Measurements from ENCODE around the gene REXO1. TPM values are rescaled to one million over a fixed set of nuclear protein-coding genes. Genes with fewer than 3 reads are reported as not detected.

Gene REXO1
- total RNA-seq, 1 experiment from 2014 or later: 56.8 TPM

GRCh38 chr19:1852581-1853128 is 4.4 kb upstream of the REXO1 start:
- H3K4me1 ChIP-seq (ENCODE audit: insufficient read depth, low read length): peaks cover 5% of the 10 kb centered on the region; the same call in 1 of the 2 replicates
- no peak overlapping the region for H3K4me2 ChIP-seq (ENCODE audit: insufficient read depth, insufficient read length, low read length)
- Mint-ChIP-seq H3K9me3 (no peaks in the 10 kb centered on the region), H3K4me3 (no peak overlapping the region), H3K27me3 (ENCODE audit: low read depth) (no peaks in the 10 kb centered on the region), H3K4me1 (peaks cover 15 to 41% of the 10 kb centered on the region in 2 experiments), H3K36me3 (ENCODE audit: insufficient read depth in 1 of 3, low read depth in 3 of 3) (peaks cover 0 to 10% (median 0%) of the 10 kb centered on the region in 3 experiments; a peak in 2 of 7 replicates), H3K27ac (no peak overlapping the region)
- no peak overlapping the region for H3K27ac ChIP-seq (ENCODE audit: insufficient read length, low read depth, low read length)
- H4K5ac ChIP-seq (ENCODE audit: insufficient read length, low read depth, low read length): no peak overlapping the region
- H3K9ac ChIP-seq (ENCODE audit: extremely low read depth, insufficient read length, low read length): no peak overlapping the region
- no peak overlapping the region for H3K14ac ChIP-seq (ENCODE audit: insufficient read depth, low read length)
- H2BK12ac ChIP-seq (ENCODE audit: insufficient read length, low read depth, low read length): no peak overlapping the region
- peaks cover 1% of the 10 kb centered on the region for H4K20me1 ChIP-seq (ENCODE audit: control insufficient read depth, insufficient read depth, insufficient read length)
- no peak for TF ChIP-seq CTCF (conservative IDR thresholded peaks at IDR 0.05)
- no peak overlapping the region for H3K4ac ChIP-seq (ENCODE audit: low read depth, low read length)
- H4K91ac ChIP-seq (ENCODE audit: insufficient read length, low read depth, low read length): no peak overlapping the region
- no peak overlapping the region for H3K56ac ChIP-seq (ENCODE audit: insufficient read length, low read depth, low read length)
- peaks cover 8% of the 10 kb centered on the region for H3K23me2 ChIP-seq (ENCODE audit: insufficient read length, low read depth, low read length, poor library complexity, severe bottlenecking)
- no peak overlapping the region for H2BK120ac ChIP-seq (ENCODE audit: low read depth, low read length, poor library complexity, severe bottlenecking)
- H3K79me1 ChIP-seq (ENCODE audit: insufficient read depth, low read depth, low read length, poor library complexity, severe bottlenecking): peaks cover 8% of the 10 kb centered on the region
- H3K18ac ChIP-seq (ENCODE audit: insufficient read length, low read depth, low read length): no peak overlapping the region
- no peak overlapping the region for H2BK5ac ChIP-seq (ENCODE audit: insufficient read length, low read length)
- no peak overlapping the region for H4K8ac ChIP-seq (replicated peaks; ENCODE audit: insufficient read length, low read depth, low read length)
- peaks cover 3% of the 10 kb centered on the region; the same call in 1 of the 2 replicates for H3K79me2 ChIP-seq (ENCODE audit: insufficient read depth, low read length)
- H2AFZ ChIP-seq (ENCODE audit: low read length): no peak overlapping the region
- WGBS (ENCODE audit: extremely low coverage, insufficient read length, low lambda C conversion rate): no CpG with 5 or more reads among the region's 9 CpGs
- no peak overlapping the region for H2BK15ac ChIP-seq (ENCODE audit: low read depth, low read length)
- H2AK5ac ChIP-seq (ENCODE audit: insufficient read length, low read length): no peak overlapping the region
- H3K23ac ChIP-seq (ENCODE audit: insufficient read length, low read depth, low read length): no peak overlapping the region
- no peak overlapping the region for H3T11ph ChIP-seq (ENCODE audit: low read length)
- H3K9me3 ChIP-seq (ENCODE audit: control insufficient read depth, low read depth, low read length): no peaks in the 10 kb centered on the region
- no peak for DNase-seq
- no peaks in the 10 kb centered on the region for H3K27me3 ChIP-seq (ENCODE audit: insufficient read depth, low read length)
- H2BK20ac ChIP-seq (ENCODE audit: low read depth, low read length, poor library complexity, severe bottlenecking): no peak overlapping the region
